Stimulated activated CD8-positive, alpha-beta memory T cell treated with anti-CD3 and anti-CD28 coated beads, Interleukin-15, amount 100 ng/mL, for 1 hour (primary cell): ENCODE measurements around the gene SPACA9.

Experiments used
- DNase-seq: peaks from one replicate; pipeline ENCODE4 v3.0.0-alpha.2; 2020; ENCODE audit warnings: low read depth

The SPACA9 gene

DNA sequence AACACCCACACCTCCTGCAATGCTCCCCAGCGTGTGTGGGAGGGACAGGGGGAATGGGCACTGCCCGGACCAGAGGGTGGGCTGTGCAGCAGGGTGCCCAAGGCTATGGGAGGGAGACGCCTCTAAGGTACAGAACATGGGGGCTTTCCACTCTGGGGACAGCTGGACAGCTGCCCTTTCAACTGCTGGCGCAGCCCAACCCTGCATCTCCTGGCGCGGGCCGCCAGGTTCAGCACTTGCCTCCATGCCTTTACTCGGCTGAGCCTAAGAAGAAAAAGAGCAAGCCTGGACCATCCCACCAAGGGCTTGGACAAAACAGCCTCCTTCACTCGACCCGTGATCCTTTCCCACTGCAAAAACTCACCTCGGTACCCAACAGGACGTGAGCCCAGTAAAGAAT lies 15.6 kb upstream of the SPACA9 start:
- DNase-seq: no peak

DNA sequence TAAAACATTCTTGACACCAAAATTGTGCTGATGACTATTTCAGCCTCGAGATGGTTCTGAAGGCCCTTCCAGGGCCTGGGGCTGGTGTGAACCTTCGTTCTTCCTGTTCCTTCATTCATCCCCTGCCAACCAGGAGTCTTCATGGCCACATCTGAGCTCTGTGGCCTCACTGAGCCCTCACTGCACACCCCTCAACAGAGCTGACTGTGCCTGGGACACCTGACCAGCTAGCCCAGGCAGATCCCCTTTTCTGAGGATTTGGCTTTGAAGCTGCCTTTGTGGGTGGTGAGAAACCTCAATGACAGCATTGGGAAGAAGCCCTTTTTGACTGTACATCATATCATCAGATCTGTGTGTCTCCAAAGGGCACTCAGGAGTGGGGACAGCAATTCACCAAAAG lies 14.4 kb upstream of the SPACA9 start:
- DNase-seq: no peak

GRCh38 chr9:132864691-132865090 lies 14.0 kb upstream of the SPACA9 start:
- no peak for DNase-seq

GRCh38 chr9:132866898-132867297 lies 11.8 kb upstream of the SPACA9 start:
- no peak for DNase-seq

DNA sequence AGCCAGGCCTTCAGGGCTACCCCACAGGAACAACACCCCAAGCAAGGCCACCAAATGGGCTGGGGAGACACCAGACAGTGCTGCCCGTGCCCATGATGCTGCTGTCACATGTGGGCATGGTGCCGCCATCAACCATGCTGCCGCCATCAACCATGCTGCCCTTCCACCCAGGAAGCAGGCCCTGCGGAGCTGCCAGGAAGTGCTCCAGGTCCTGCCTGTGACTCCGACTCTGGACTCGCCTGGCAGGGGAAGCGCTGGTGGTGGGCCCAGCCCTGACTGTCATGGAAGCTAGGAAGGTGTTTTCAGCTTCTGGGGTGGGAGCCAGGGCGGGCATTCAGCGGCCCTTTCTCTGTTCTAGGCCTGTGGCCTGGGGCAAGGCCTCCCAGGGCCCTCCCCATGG lies 9.4 kb upstream of the SPACA9 start:
- no peak for DNase-seq

DNA sequence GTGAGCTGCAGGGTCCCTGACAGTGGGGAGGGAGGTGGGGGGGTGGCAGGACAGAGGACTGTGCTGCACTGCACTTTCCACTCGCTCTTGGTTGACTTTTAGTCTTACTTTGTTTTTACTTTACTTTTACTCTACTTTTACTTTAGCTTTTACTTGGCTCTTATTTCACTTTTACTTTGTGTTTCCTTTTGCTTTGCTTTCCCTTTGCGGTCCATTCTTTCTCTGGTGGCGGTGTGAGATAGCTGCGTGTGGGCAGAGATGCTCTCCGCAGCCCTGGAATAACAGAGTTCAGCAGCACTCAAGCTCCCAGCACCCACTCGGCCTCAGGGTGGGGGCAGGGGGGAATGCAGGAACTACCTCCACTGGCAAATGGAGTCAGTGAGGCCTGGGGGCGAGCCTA lies 5.3 kb upstream of the SPACA9 start:
- DNase-seq: no peak

GRCh38 chr9:132875159-132875558 lies 3.5 kb upstream of the SPACA9 start:
- DNase-seq: no peak

GRCh38 chr9:132876849-132877248 lies 1.8 kb upstream of the SPACA9 start:
- DNase-seq: no peak

DNA sequence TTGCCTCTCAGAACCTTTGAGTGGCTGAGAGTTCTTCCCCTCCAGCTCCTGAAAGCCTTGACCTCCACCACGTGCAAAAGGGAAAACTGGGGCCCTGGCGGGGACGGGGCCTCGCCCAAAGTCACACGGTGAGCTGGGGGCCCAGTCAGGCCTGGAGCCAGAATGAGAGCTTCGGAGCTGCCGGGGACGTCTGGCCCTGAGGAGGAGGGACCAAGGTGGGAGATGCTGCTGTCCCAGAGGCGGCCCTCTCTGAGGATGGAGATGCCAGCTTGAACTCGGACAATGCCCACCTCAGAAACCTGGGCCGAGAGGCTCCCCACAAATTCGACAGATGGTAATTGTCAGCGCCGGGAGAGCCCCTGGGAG lies 1.3 kb upstream of the SPACA9 start:
- no peak for DNase-seq

- DNase-seq: peak; percentile 43
These were observed 639 bp upstream of the SPACA9 start, which contains the start of gene AK8 for GRCh38 chr9:132877824-132878694. AK8 (minus strand) TSS chr9:132878284; CDS start chr9:132878255, 29 bp downstream.

DNA sequence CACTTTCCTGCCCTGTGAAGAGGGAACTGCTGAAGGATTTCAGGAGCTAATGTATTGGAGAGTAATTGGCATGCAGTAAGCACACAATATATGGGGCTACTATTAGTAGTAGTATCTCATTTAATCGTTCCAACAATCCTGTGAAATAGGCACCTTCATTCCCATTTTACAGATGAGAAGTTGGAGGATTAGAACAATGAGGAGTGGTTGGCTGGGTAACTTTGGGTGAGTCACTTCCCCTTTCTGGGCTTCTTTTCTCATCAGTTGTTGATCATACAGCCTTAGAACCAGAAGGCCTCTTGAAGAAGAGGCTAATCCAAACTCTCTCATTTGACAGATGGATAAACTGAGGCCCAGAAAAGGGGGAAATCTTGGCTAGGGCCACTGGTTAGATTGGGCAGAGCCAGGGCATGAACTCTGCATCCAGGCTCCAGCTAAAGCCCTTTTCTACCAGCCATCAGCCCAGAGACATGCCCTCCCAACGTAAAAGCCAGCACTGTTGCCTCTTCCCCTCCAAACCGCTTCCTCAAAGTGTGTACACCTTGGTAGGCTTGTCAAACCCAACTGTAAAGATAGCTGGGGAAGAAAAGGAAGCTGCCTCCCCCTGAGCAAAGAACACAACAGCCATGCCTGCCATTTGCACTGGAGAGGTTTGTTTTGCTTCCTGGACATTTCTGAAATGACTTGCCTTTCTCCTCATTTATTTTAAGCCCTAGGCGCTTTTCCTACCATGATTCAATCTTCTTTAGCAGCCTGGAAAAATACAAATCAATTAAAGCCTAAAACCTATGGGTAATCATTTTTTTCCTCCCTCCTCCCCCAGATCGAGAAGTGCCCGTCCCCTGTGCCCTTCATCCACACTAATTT lies 992 bp downstream of the SPACA9 start:
- DNase-seq: no peak

GRCh38 chr9:132880324-132880661 lies 1.6 kb downstream of the SPACA9 start:
- no peak for DNase-seq

- DNase-seq: no peak
These were observed 3.1 kb downstream of the SPACA9 start for GRCh38 chr9:132881826-132882225.

GRCh38 chr9:132882616-132883015 lies 3.9 kb downstream of the SPACA9 start:
- no peak for DNase-seq

GRCh38 chr9:132883349-132884294 lies 4.9 kb downstream of the SPACA9 start:
- DNase-seq: no peak

- no peak for DNase-seq
These were observed 7.1 kb downstream of the SPACA9 start for GRCh38 chr9:132885720-132886333.

GRCh38 chr9:132886334-132886725 lies 7.6 kb downstream of the SPACA9 start:
- DNase-seq: no peak

DNA sequence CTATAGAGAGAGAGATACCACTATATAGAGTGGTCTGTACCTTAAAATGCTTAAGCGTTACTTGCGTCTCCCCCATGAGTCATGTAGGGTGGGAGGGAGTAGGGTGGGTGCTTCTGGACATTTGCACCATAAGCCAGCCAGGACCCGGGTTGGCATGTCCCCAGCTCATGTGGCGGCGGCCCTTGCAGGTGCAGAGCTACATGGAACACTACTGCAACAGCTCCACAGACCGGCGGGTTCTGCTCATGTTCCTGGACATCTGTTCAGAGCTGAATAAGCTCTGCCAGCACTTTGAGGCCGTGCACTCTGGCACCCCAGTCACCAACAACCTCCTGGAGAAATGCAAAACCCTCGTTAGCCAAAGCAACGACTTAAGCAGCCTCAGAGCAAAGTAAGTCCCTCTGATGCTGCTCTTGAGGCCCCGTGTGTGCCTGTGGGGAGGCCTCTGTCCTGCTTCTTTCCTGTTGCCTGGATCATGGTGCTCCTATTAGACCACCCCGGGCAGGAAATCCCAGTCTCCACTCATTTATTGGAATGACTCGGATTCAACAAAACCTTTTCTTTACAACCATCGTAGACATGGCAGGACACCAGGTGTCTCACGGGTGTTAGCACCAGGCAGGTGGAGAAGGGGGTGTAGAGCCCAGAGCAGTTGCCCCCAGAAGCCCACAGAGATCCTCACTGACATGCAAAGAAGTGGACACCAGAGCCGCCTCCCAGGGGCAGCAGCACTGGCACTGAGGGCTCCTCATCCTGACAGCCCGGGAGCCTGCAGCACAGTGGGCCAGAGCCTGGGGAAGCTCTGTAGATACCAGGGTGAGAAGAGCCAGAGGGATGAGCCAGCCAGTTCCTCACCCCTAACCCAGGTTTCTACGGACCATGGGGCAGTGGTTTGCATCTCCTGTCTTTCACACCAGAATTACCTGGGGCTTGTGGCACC lies 8.8 kb downstream of the SPACA9 start:
- DNase-seq: no peak

GRCh38 chr9:132888151-132888550 lies 9.5 kb downstream of the SPACA9 start:
- no peak for DNase-seq

DNA sequence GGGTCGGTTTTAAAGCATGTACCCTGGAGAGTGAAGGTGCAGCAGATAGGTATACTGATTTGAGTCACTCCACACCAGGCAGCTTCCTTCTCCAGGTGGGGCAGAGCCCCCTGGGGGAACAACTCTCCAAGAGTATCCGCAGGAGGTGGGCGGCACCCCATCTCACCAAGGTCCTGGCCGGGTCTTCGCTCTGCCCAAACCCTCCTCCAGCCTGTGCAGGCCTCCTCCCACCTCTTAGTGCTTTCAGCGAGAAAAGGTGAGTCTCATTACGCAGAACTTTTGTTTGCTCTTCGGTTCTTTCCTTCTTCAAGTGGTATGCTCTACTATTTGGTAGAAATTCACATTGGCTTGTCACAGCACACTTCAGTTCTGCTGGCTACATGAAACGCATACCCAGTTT lies 13.7 kb downstream of the SPACA9 start:
- no peak for DNase-seq

GRCh38 chr9:132894346-132894745 lies 15.6 kb downstream of the SPACA9 start:
- DNase-seq: no peak
